ENCODE results near the gene DAND5.

The DAND5 gene, protein sequence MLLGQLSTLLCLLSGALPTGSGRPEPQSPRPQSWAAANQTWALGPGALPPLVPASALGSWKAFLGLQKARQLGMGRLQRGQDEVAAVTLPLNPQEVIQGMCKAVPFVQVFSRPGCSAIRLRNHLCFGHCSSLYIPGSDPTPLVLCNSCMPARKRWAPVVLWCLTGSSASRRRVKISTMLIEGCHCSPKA

DNA sequence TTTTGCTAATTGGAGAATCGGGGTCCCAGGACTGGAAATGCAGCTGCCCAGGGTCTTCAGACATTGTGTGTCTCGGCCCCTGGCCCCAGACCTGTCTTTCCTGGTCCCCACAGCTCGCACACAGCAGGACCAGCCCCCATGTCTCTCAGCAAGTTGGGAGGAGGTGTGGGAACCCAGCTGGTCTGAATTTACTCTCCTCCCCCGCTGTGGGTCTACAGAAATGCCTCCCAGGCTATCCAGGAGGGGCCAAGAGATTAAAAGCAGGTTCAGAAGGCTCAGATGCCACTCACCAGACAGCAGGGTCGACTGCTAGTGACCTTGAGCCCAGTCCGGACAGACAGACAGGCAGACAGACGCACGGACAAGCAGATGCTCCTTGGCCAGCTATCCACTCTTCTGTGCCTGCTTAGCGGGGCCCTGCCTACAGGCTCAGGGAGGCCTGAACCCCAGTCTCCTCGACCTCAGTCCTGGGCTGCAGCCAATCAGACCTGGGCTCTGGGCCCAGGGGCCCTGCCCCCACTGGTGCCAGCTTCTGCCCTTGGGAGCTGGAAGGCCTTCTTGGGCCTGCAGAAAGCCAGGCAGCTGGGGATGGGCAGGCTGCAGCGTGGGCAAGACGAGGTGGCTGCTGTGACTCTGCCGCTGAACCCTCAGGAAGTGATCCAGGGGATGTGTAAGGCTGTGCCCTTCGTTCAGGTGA lies at the start of gene DAND5:
TSS of gene DAND5 (plus strand) at position 285 of the 697 bp plus-strand sequence. CDS start at position 370, 85 bp downstream.
- no peak for DNase-seq (ENCODE audit: low spot score)

DNA sequence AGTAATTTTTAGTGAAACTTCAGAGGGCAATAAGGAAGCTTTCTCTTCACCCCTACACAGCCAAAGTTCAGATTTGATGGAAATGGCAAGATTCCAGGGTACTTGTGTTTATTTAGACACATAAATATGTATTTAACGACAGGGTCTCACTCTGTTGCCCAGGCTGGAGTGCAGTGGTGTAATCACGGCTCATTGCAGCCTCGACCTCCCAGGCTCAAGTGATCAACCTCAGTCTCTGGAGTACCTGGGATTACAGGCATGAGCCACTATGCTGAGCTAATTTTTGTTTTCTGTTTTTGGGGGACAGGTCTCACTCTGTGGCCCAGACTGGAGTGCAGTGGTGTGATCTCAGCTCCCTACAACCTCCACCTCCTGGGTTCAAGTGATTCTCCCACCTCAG lies 48.3 kb upstream of the DAND5 start:
- no peak for DNase-seq (ENCODE audit: low spot score)

DNA sequence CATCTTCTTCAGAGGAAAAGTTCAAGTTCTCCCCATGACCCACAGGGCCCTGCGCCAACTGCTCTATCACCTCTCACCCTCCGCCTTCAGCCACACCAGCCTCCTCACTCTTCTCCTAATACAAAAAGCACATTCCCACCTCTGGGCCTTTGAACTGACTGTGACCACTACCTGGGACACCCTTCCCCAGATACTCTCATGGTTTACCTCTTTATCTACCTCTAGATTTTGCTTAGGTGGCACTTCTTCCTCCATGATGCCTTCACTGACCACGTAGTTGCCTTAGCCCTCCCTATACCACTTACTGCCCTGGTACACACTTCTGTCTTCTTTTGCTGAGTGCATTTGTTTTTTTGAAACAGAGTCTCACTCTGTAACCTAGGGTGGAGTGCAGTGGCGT lies 46.4 kb upstream of the DAND5 start:
- no peak for DNase-seq (ENCODE audit: low spot score)

DNA sequence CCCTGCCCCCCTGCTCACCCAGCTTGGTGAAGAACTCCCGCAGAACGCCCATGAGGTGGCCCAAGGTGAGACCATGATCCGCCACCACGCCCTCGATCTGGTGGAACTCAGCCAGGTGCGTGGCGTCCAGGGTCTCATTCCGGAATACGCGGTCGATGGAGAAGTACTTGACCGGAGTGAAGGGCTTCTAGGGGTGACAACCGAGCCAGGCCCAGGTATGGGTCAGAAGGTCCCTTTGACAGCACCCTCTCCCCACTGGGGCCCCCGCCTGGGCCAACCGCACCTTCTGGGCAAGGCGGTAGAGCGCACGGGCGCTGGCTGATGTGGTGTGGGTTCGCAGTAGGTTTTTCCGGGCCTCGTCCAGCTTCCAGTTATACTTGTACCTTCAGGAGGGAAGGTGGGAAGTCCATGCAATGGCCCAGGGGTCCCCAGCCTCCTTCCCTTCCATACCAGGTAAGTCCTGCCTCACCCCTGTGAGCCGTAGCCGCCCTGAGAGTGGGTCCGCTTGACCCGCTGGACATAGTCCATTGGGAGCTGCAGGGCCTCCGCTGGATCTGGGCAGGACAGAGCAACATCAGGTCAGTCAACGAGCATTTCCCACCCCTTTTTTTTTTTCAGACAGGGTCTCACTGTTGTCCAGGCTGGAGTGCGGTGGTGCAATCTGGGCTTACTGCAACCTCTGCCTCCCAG lies 44.6 kb upstream of the DAND5 start:
- DNase-seq (ENCODE audit: low spot score): no peak

DNA sequence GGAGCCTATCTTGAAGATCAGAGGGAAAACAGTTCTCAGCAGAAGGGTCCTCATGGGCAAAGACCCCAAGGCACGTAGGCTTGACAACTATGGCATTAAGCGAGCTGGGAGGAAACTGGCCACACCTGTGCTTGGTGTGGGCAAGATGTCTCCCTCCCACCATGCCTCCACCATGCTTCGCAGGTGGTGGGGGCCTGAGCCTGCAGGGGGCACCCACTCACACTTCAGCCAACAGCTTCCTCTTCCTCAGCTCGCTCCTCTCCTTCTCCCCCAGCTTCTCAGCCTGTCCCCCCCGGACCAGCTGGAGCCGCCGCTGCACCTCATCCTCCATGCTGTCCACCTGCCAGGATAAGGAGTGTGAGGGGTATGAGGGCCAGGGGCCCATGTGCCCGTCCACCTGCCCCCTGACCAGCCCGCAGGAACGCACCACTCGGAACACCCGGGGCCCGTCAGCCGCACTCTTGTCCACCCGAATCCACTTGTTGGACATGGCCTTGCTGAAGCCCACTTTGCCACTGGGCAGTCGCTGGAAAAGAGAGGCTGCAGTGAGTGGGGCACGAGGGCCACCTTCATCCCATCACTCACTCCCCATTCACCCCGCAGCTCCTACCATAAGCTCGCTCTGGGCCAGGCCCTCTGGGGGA lies 39.3 kb upstream of the DAND5 start:
- DNase-seq (ENCODE audit: low spot score): no peak

DNA sequence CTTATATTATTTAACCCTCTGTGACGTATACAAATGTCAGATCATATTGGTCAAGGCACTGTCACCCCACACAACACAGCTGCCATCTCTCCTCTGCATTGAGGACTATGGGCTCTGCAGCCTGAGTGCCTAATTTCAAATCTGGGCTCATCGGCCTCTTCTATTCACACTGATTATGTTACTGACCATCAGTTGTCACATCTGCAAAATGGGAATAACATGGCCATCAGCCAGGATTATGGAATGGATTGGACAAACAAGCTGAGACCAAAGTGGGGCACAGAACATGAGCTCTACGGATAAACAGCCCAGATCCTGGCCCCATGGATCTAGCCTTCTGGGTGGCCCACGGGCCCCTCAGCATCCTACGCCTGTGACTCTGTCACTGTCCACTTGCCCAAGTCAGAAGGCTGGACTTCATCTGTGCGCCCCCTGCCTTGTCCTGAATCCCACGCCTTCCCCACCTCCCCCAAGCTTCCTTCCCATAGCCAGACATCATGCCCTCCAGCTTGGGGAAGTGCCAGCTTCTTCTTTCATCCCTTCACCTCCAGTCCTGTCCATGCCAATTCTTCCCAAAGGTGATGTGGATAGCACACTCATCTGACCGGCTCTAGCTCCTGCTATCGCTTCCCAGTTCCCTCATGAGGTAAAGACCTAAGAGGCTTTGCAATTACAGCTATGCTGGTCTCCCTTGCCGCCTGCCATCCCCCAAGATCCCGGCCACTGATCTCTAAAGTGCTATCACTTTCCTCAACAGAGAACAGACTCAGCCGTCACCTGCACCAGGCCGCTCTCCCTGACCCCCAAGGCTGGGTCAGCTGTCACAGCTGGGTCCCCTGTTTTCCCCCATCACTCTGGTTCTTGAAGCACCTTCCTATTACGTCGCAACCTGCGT lies 36.7 kb upstream of the DAND5 start:
- peak; percentile 23 for DNase-seq (ENCODE audit: low spot score)

DNA sequence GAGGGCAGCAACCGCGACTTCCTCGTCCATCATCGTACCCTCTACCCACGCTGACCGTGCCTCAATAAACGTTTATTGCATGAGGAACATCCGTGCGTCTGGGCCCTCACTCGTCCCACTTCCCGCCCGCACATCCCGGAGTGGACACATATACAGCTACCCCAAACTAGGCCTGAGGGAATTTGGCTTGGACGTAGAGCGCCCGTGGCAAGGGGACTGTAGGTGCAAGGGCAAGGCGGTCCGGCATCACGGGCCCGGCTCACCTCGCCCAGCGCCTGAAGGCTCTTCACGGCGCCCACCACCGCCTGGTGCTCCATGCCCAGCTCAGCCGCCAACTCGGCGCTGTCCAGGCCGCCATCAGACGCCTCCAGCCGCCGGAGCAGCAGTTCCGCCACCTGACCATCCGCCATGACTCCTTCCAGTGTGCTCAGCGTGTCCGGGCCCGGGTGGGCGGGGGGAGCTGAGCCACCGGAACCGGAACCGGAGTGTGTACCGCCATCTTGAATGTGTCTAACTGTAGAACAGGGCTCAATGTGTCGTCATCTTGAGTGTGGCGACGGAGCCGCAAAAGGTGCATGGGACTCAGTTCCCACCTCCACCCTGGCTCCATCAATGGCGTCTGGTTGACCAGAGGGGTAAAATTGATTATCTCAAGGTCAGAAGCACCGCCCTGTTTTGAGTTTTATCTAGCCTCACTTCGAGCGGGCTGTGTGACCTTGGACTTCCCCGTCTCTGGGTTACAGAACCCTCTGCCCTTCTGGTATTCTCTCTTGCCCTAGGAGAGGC lies 35.9 kb upstream of the DAND5 start, which contains the start of gene FARSA:
TSS of gene FARSA (minus strand) at position 425 of the 786 bp plus-strand sequence. CDS start at position 410, 15 bp downstream.
- DNase-seq (ENCODE audit: low spot score): peak; percentile 93

DNA sequence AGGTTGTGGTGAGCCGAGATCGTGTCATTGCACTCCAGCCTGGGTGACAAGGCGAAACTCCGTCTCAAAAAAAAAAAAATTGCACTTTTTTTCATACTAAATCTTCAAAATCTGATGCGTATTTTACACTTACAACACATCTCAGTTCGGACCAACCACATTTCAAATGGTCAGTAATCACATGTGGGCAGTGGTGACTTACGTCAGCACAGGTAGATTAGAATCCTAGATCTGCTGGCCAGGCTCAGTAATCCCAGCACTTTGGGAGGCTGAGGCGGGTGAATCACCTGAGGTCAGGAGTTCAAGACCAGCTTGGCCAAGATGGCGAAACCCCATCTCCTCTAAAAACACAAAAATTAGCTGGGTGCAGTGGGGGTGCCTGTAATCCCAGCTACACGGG lies 34.3 kb upstream of the DAND5 start:
- no peak for DNase-seq (ENCODE audit: low spot score)

DNA sequence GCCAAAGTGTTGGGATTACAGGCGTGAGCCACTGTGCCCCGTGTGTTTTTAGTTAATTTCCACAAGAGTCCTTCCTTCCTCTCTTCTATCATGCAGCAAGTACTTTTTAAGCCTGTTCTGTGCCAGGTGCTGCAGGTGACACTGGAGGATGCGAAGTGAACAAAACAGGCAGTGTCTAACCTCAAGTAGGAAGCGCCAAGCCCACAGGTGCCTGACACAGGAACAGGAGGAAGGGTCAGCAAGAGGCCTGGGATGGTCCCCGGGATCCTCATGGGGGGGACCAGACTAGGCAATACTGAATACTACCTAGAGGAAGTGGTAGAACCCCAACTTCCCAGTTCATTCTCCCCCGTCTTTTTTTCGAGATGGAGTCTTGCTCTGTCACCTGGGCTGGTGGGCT lies 32.8 kb upstream of the DAND5 start:
- no peak for DNase-seq (ENCODE audit: low spot score)

DNA sequence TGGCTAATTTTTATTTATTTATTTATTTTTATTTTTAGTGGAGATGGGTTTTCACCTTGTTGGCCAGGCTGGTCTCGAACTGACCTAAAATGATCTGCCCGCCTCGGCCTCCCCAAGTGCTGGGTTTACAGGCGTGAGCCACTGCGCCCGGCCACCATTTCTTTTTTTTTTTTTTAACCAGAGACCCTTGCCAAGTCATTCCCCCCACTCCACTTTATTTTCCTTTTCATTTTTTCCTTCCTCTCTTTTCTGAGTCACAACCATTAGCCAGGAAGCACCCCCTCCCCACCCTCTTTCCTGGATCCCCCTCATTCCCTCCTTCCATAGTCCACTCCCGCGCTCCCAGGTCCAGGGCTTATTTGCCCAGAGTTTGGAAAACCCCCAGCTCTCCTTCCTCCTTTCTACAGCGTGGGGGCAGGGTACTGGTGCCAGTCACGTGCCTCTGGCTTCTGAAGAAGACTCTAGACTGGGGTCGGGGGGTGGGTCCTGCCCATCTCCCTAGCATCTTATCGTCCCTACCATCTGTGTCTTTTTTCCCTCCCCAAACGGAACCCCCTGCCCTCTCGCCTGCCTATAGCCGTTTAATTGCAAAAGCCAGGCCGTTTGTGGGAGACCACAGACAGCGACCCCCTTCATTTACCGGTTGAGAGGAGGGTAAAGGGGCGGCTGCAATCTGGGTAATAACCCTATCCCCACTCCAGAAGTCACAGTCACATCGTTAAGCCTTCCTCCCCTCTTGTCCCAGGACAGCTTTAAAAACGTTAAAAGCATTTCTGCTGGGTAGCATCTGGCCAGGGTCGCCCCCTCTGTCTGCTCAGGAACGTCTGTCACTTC lies 32.1 kb upstream of the DAND5 start:
- peak; percentile 62 for DNase-seq (ENCODE audit: low spot score)

DNA sequence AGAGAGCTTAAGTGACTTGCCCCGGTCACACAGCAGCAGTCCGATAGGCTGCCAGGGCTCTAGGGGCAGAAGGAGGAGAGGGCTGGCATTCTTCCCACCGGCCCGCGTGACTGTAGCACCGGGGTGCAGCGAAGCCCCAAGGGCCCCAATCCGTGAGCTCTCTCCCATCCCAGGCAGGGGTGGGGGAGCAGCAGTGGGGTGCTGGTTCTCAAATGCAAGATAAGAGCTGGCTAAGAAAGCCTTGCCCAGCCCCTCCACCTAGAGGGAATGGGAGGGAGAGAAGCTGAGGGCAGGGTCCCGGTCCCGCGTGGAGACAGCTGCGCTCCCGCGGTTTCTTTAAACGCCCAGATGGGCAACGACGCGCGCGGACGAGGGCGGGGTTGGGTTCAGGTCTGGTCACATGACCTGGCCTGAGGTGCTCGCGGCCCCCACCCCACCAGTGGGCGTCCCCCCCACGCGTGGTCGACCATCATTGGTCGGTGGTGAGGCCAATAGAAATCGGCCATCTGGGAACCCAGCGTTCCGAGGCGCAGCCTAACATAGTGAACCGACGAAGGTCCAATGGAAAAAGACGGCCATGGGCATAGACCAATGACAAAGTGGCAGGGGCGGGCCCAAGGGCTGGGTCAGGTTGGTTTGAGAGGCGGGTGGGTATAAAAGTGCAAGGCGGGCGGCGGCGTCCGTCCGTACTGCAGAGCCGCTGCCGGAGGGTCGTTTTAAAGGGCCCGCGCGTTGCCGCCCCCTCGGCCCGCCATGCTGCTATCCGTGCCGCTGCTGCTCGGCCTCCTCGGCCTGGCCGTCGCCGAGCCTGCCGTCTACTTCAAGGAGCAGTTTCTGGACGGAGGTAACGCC lies 31.2 kb upstream of the DAND5 start, which contains the start of gene CALR:
TSS of gene CALR (plus strand) at position 683 of the 852 bp plus-strand sequence. CDS start at position 754, 71 bp downstream.
- DNase-seq (ENCODE audit: low spot score): peak; percentile 100

DNA sequence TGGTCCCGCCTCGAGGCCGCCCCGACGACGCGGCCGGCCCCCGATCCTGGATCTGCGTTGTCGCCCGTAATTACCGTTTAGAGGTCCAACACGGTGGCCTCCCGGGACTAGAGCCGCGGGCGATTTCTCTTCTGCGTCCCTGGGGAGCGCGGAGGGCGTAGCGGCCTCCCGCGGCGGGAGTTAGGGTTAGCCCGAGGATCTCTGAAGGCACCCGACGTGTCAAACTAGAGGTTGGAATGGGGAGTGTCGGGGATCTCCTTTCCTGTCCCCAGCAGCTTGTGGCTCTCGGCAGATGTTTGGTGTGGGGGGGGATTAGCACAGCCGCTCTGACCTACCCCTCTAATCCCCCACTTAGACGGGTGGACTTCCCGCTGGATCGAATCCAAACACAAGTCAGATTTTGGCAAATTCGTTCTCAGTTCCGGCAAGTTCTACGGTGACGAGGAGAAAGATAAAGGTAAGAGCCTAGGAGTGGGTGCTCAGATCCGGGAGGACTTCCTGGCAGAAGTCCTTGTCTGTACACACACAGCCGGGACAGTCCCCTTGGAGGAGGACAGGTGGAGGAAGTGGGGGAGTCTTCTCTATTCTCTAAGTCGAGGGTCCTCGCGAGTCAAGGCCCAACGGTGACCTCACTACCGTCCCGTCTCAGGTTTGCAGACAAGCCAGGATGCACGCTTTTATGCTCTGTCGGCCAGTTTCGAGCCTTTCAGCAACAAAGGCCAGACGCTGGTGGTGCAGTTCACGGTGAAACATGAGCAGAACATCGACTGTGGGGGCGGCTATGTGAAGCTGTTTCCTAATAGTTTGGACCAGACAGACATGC lies 30.4 kb upstream of the DAND5 start:
- peak; percentile 79 for DNase-seq (ENCODE audit: low spot score)

DNA sequence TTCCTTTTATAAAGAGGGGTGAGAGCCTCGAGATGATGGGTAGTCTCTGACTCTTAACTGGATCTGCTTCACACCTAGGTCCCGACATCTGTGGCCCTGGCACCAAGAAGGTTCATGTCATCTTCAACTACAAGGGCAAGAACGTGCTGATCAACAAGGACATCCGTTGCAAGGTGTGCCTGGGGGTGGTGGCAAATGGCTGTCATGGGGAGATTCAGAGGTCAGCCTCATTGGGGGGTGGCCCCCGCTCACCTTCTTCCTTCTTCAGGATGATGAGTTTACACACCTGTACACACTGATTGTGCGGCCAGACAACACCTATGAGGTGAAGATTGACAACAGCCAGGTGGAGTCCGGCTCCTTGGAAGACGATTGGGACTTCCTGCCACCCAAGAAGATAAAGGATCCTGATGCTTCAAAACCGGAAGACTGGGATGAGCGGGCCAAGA lies 29.4 kb upstream of the DAND5 start:
- peak; percentile 33 for DNase-seq (ENCODE audit: low spot score)

DNA sequence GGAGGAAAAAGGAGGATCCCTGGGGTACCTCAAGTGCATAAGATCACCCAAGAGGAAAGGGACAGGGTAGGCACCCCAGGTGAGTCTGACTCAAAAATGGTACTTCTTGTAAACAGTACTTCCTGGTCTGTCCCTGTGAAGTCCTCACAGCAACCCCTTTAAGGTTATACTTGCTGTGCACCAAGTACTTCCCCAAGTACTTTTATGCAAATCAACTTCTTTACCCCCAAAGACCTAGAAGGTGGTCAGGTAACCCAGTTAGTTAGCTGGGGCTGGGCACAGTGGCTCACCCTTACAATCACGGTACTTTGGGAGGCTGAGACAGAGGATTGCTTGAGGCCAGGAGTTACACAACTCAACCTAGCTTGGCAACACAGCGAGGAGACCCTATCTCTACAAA lies 28.5 kb upstream of the DAND5 start:
- no peak for DNase-seq (ENCODE audit: low spot score)

DNA sequence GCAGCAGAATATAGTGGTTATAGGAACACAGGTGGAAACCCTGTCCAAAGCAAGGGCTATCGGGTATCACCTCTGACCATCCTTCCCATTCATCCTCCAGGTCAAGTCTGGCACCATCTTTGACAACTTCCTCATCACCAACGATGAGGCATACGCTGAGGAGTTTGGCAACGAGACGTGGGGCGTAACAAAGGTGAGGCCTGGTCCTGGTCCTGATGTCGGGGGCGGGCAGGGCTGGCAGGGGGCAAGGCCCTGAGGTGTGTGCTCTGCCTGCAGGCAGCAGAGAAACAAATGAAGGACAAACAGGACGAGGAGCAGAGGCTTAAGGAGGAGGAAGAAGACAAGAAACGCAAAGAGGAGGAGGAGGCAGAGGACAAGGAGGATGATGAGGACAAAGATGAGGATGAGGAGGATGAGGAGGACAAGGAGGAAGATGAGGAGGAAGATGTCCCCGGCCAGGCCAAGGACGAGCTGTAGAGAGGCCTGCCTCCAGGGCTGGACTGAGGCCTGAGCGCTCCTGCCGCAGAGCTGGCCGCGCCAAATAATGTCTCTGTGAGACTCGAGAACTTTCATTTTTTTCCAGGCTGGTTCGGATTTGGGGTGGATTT lies 25.8 kb upstream of the DAND5 start:
- DNase-seq (ENCODE audit: low spot score): no peak

DNA sequence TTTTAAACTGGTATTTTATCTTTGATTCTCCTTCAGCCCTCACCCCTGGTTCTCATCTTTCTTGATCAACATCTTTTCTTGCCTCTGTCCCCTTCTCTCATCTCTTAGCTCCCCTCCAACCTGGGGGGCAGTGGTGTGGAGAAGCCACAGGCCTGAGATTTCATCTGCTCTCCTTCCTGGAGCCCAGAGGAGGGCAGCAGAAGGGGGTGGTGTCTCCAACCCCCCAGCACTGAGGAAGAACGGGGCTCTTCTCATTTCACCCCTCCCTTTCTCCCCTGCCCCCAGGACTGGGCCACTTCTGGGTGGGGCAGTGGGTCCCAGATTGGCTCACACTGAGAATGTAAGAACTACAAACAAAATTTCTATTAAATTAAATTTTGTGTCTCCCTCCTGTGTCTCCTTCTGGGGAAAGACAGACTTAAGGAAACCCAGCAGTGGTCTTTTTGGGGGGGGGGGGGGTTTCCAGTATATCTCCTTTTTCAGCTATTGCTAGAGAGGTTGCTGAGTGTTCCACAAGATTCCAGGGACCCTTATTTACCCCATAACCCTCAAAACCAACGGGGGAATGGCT lies 25.2 kb upstream of the DAND5 start:
- no peak for DNase-seq (ENCODE audit: low spot score)

DNA sequence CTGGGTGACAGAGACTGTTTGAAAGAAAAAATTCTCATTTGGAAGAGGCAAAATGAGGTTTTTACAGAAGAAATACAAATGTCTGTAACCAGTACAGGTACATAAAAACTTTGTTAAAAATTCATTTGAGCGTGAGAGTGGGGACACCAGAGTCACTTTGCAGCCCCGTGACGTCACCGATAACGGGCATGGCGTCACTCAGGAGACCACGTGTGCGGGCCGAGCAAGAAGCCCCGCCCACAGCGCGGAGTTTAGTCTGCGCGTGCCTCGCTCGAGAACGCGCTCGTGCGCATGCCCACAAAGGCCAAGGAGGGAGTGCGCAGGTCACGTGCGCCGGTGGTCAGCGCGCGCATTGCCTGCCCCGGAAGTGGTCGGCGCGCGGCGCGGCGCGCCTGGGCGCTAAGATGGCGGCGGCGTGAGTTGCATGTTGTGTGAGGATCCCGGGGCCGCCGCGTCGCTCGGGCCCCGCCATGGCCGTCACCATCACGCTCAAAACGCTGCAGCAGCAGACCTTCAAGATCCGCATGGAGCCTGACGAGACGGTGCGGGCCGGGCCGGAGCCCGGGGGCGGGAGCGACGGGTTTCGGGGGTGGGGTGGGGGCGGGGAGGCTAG lies 23.8 kb upstream of the DAND5 start, which contains the start of gene RAD23A:
TSS of gene RAD23A (plus strand) at position 384 of the 613 bp plus-strand sequence. CDS start at position 471, 87 bp downstream.
- DNase-seq (ENCODE audit: low spot score): peak; percentile 100

Measured in hematopoietic multipotent progenitor cell treated with erythropoietin and hydrocortisone succinate and interleukin-3 and kit ligand, for 17 days (in vitro differentiated cells).